ENCODE data around the gene ADRM1. TPM values are rescaled to one million over a fixed set of nuclear protein-coding genes. Genes with fewer than 3 reads are reported as not detected.

Gene ADRM1
- total and polyA plus RNA-seq, 10 of the 15 experiments (the other 5 are each of a cell fraction or from before 2014, with no cell fraction given) = 3.4 to 213 (median 95.9) TPM

- ChIA-PET SMC1A (ENCODE audit: uncharacterized antibody, unreplicated experiment) (no interaction called here), CTCF (no interaction called here), POLR2A (no interaction called here), RAD21 (ENCODE audit: unreplicated experiment) (no interaction called here)
- WGBS (ENCODE audit: insufficient coverage, insufficient replicate concordance, low lambda C conversion rate, missing lambda C conversion rate) = 88% methylated on average over 25 of the region's 25 CpGs
- H3K79me2 ChIP-seq (ENCODE audit: control insufficient read depth, insufficient read depth, low read length) = no peaks in the 10 kb centered on the region
- DNase-seq (ENCODE audit: low read depth, low spot score) = no peak
- H2AFZ ChIP-seq (ENCODE audit: control insufficient read depth, low read depth, low read length) = no peak overlapping the region
- no peak for ATAC-seq
- intact Hi-C loops (cut with micrococcal nuclease; ENCODE audit: unreplicated experiment) (no loop called here), in situ Hi-C loops (cut with MboI) (no loop called here)
- no peak overlapping the region for H3K9ac ChIP-seq (ENCODE audit: control insufficient read depth, insufficient read depth, low read length)
- H3K36me3 ChIP-seq (ENCODE audit: control insufficient read depth in 2 of 2, insufficient read depth in 2 of 2, low read length in 1 of 2) = no peaks in the 10 kb centered on the region
- no peaks in the 10 kb centered on the region for H3K4me1 ChIP-seq (ENCODE audit: control insufficient read depth, insufficient read depth, low read length)
- H3K4me2 ChIP-seq (ENCODE audit: control insufficient read depth, insufficient read depth) = no peak overlapping the region
- H3K4me3 ChIP-seq = no peak overlapping the region
- BruUV-seq (replicated peaks) = no TSS peak
- H3K9me3 ChIP-seq (replicated peaks; ENCODE audit: control insufficient read depth, insufficient read depth, low read length) = peaks cover 3% of the 10 kb centered on the region
- FAIRE-seq = no peak
- no peaks in the 10 kb centered on the region for H4K20me1 ChIP-seq (ENCODE audit: control insufficient read depth, insufficient read depth)
- TF ChIP-seq, protein P1, sequence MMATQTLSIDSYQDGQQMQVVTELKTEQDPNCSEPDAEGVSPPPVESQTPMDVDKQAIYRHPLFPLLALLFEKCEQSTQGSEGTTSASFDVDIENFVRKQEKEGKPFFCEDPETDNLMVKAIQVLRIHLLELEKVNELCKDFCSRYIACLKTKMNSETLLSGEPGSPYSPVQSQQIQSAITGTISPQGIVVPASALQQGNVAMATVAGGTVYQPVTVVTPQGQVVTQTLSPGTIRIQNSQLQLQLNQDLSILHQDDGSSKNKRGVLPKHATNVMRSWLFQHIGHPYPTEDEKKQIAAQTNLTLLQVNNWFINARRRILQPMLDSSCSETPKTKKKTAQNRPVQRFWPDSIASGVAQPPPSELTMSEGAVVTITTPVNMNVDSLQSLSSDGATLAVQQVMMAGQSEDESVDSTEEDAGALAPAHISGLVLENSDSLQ (IDR thresholded peaks at IDR 0.05) = no peak
- TF ChIP-seq MTA3 (IDR thresholded peaks at IDR 0.05; ENCODE audit: borderline replicate concordance, low read length) (no peak), MYC (IDR thresholded peaks at IDR 0.05; ENCODE audit: insufficient read depth, insufficient read length, insufficient replicate concordance, low read length, severe bottlenecking) (no peak), PAX8 (IDR thresholded peaks at IDR 0.05) (no peak), RAD21 (IDR thresholded peaks at IDR 0.05; ENCODE audit: insufficient read depth, low read depth, low read length) (no peak), RELA (IDR thresholded peaks at IDR 0.05; ENCODE audit: borderline replicate concordance, partially characterized antibody) (no peak), YBX1 (IDR thresholded peaks at IDR 0.05) (no peak), NR2C2 (IDR thresholded peaks at IDR 0.05; ENCODE audit: borderline replicate concordance, control insufficient read depth, insufficient read length, low read depth) (no peak), NFXL1 (IDR thresholded peaks at IDR 0.05; ENCODE audit: borderline replicate concordance) (no peak), PML (IDR thresholded peaks at IDR 0.05; ENCODE audit: low read length) (no peak)
- TF ChIP-seq, protein P2, sequence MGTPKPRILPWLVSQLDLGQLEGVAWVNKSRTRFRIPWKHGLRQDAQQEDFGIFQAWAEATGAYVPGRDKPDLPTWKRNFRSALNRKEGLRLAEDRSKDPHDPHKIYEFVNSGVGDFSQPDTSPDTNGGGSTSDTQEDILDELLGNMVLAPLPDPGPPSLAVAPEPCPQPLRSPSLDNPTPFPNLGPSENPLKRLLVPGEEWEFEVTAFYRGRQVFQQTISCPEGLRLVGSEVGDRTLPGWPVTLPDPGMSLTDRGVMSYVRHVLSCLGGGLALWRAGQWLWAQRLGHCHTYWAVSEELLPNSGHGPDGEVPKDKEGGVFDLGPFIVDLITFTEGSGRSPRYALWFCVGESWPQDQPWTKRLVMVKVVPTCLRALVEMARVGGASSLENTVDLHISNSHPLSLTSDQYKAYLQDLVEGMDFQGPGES (IDR thresholded peaks at IDR 0.05) = no peak
- TF ChIP-seq, protein P3, sequence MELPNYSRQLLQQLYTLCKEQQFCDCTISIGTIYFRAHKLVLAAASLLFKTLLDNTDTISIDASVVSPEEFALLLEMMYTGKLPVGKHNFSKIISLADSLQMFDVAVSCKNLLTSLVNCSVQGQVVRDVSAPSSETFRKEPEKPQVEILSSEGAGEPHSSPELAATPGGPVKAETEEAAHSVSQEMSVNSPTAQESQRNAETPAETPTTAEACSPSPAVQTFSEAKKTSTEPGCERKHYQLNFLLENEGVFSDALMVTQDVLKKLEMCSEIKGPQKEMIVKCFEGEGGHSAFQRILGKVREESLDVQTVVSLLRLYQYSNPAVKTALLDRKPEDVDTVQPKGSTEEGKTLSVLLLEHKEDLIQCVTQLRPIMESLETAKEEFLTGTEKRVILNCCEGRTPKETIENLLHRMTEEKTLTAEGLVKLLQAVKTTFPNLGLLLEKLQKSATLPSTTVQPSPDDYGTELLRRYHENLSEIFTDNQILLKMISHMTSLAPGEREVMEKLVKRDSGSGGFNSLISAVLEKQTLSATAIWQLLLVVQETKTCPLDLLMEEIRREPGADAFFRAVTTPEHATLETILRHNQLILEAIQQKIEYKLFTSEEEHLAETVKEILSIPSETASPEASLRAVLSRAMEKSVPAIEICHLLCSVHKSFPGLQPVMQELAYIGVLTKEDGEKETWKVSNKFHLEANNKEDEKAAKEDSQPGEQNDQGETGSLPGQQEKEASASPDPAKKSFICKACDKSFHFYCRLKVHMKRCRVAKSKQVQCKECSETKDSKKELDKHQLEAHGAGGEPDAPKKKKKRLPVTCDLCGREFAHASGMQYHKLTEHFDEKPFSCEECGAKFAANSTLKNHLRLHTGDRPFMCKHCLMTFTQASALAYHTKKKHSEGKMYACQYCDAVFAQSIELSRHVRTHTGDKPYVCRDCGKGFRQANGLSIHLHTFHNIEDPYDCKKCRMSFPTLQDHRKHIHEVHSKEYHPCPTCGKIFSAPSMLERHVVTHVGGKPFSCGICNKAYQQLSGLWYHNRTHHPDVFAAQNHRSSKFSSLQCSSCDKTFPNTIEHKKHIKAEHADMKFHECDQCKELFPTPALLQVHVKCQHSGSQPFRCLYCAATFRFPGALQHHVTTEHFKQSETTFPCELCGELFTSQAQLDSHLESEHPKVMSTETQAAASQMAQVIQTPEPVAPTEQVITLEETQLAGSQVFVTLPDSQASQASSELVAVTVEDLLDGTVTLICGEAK (IDR thresholded peaks at IDR 0.05; ENCODE audit: borderline replicate concordance) = no peak
- H3K27me3 ChIP-seq (replicated peaks in 1 of 2; ENCODE audit: control insufficient read depth in 2 of 2, insufficient read depth in 2 of 2, low read length in 1 of 2) = no peaks in the 10 kb centered on the region
- no peak overlapping the region for H3K27ac ChIP-seq (ENCODE audit: control insufficient read depth, insufficient read depth)
These were observed 43.0 kb downstream of the ADRM1 start for GRCh38 chr20:62345681-62346370.
